ENCODE data around the gene GRAMD1C. TPM values are rescaled to one million over a fixed set of nuclear protein-coding genes. Genes with fewer than 3 reads are reported as not detected.
A peak's percentile ranks its signal among the peaks of the same experiment; 100 is the strongest.
"Not testable (repeated sequence)": the region's sequence is repeated elsewhere in the genome, so short reads cannot be mapped to it uniquely, and the experiment has no call there.

The GRAMD1C gene
- total RNA-seq = 9.2 TPM

- DNase-seq = peak; percentile 43
Observed at GRCh38 chr3:113838631-113839209, at the start of gene GRAMD1C. Gene GRAMD1C (plus strand): TSS chr3:113838788. CDS start chr3:113838910, 122 bp downstream.

GRCh38 chr3:113791381-113791780 is 47.2 kb upstream of the GRAMD1C start:
- DNase-seq = no peak

GRCh38 chr3:113794526-113794925 is 44.1 kb upstream of the GRAMD1C start:
- no peak for DNase-seq

- DNase-seq = no peak
Observed at GRCh38 chr3:113795693-113796092, 42.9 kb upstream of the GRAMD1C start.

GRCh38 chr3:113802795-113803455 is 35.7 kb upstream of the GRAMD1C start:
- DNase-seq = no peak

GRCh38 chr3:113804661-113805060 is 33.9 kb upstream of the GRAMD1C start:
- DNase-seq = no peak

GRCh38 chr3:113805249-113805648 is 33.3 kb upstream of the GRAMD1C start:
- DNase-seq = no peak

GRCh38 chr3:113812854-113813253 is 25.7 kb upstream of the GRAMD1C start:
- no peak for DNase-seq

- no peak for DNase-seq
Observed at GRCh38 chr3:113819866-113820265, 18.7 kb upstream of the GRAMD1C start.

- no peak for DNase-seq
Observed at GRCh38 chr3:113825090-113825489, 13.5 kb upstream of the GRAMD1C start.

GRCh38 chr3:113828600-113828999 is 10.0 kb upstream of the GRAMD1C start:
- no peak for DNase-seq

- DNase-seq = no peak
Observed at GRCh38 chr3:113829576-113830354, 8.8 kb upstream of the GRAMD1C start.

GRCh38 chr3:113831103-113831355 is 7.6 kb upstream of the GRAMD1C start:
- no peak for DNase-seq

GRCh38 chr3:113832477-113833164 is 6.0 kb upstream of the GRAMD1C start:
- no peak for DNase-seq

GRCh38 chr3:113834983-113835382 is 3.6 kb upstream of the GRAMD1C start:
- no peak for DNase-seq

GRCh38 chr3:113839551-113839950 is 963 bp downstream of the GRAMD1C start:
- DNase-seq = no peak

- no peak for DNase-seq
Observed at GRCh38 chr3:113844622-113845222, 6.1 kb downstream of the GRAMD1C start.

GRCh38 chr3:113847247-113847646 is 8.7 kb downstream of the GRAMD1C start:
- DNase-seq = no peak

- DNase-seq = no peak
Observed at GRCh38 chr3:113847664-113848461, 9.3 kb downstream of the GRAMD1C start.

GRCh38 chr3:113849071-113849470 is 10.5 kb downstream of the GRAMD1C start:
- DNase-seq = not testable (repeated sequence)

- not testable (repeated sequence) for DNase-seq
Observed at GRCh38 chr3:113849841-113850240, 11.3 kb downstream of the GRAMD1C start.

- not testable (repeated sequence) for DNase-seq
Observed at GRCh38 chr3:113850391-113850790, 11.8 kb downstream of the GRAMD1C start.

Measured in skin of body (tissue), 2 donors.